ENCODE data around the gene APOC4. TPM values are rescaled to one million over a fixed set of nuclear protein-coding genes. Genes with fewer than 3 reads are reported as not detected.

The APOC4 gene
- polyA plus RNA-seq, 2 of the 4 experiments (the other 2 are of a cell fraction), result not detected

DNA sequence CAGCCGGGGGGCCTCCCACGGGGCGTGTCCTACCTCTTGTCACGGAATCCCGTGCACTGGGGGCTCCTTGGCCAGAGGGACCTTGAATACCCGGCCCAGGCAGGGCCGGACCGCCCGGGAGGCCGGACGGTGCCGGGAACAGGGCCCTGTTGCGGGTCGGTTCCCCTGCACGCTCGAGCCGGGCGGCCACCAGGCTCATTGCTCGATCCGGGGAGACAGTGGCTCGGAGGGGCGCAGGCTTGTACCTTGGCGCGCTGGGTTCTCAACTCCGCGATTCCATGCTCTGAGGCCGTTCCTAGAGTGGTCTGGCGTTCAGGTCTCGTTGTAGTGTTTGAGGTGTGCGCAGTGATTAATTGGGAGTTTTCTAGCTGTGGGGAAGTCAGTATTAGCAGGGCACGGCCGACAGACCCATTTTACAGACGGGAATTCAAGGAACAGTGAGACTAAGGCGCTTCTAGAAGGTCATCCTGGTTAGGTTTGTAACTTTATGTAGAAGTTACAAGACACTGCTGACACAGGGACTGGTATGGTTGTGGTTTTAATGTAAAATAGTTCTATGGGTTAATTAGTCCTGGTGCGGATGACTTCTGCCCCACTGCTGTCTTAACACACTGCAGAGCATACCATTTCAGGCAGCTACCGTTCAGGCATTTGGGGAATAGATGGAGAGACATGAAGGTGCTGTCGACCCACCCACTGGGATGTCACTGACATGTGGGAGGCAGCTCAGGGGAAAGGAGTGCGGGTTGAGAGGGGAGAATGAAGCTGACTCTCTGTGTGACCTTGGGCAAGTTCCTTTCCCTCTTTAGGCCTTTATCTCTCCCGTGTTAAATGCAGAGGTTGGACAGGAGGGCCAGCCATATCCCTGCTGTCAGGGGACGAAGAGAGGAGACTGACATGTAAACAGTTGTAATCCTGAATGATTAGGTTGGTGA is 13.7 kb downstream of the APOC4 start:
- WGBS (ENCODE audit: missing lambda C conversion rate), result 11% methylated on average over 14 of the region's 40 CpGs
- H3K27ac ChIP-seq, result peak overlapping the region; percentile 90 to 91
- DNase-seq (ENCODE audit: low read depth in 1 of 2, low spot score in 1 of 2) (no peak), FAIRE-seq (no peak), ATAC-seq (peak; percentile 49 to 51)
- peak overlapping the region; percentile 98 for H3K4me3 ChIP-seq
- TF ChIP-seq TFCP2L1 (CRISPR knock-in tag; IDR thresholded peaks at IDR 0.05) (0 out of 2 replicates have a peak, but pooled peaks have one; percentile 52), KDM5A (IDR thresholded peaks at IDR 0.05) (peak; percentile 63; the same call in 1 of the 2 replicates), JUN (IDR thresholded peaks at IDR 0.05) (0 out of 5 replicates have a peak, but pooled peaks of 1 of the 2 experiments have one; percentile 5)
- TF ChIP-seq, protein P1, sequence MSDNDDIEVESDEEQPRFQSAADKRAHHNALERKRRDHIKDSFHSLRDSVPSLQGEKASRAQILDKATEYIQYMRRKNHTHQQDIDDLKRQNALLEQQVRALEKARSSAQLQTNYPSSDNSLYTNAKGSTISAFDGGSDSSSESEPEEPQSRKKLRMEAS (IDR thresholded peaks at IDR 0.05), result no peak
- no peaks in the 10 kb centered on the region for H3K9me3 ChIP-seq
- ChIA-PET CTCF (interaction anchor here (0.6 to 8.3 kb wide), 6 partner anchors 16 to 252 kb away, joined by 3 to 303 read pairs (median 8); partner anchors contain the start of genes APOC1 and APOE), POLR2A (interaction anchor here (1.3 to 1.5 kb wide), 5 partner anchors 8 to 52 kb away, joined by 4 to 8 read pairs (median 6); partner anchors contain the start of gene APOE)
- peak overlapping the region; percentile 93 for H3K4me2 ChIP-seq
- H3K4me1 ChIP-seq, result peaks cover 23% of the 10 kb centered on the region

- TF ChIP-seq USF2 (IDR thresholded peaks at IDR 0.05) (no peak), HEYL (CRISPR knock-in tag; IDR thresholded peaks at IDR 0.05) (no peak), POLR2AphosphoS2 (conservative IDR thresholded peaks at IDR 0.05; ENCODE audit: low read length) (no peak), CBX8 (IDR thresholded peaks at IDR 0.05) (no peak), ESRRA (IDR thresholded peaks at IDR 0.05; ENCODE audit: borderline replicate concordance, low read length) (no peak), CBX2 (IDR thresholded peaks at IDR 0.05; ENCODE audit: borderline replicate concordance, low read depth) (no peak), MYC (IDR thresholded peaks at IDR 0.05; ENCODE audit: borderline replicate concordance, low read length) (no peak), ZFP36 (IDR thresholded peaks at IDR 0.05; ENCODE audit: borderline replicate concordance, partially characterized antibody) (no peak), RCOR1 (IDR thresholded peaks at IDR 0.05; ENCODE audit: low read depth, low read length) (no peak), E2F6 (IDR thresholded peaks at IDR 0.05; ENCODE audit: borderline replicate concordance, low read depth) (no peak), GATA3 (IDR thresholded peaks at IDR 0.05; ENCODE audit: borderline replicate concordance) (no peak), BHLHE40 (IDR thresholded peaks at IDR 0.05; ENCODE audit: low read depth, low read length) (no peak), TP53 (CRISPR knock-in tag; IDR thresholded peaks at IDR 0.05) (no peak), NPAS2 (CRISPR knock-in tag; IDR thresholded peaks at IDR 0.05; ENCODE audit: borderline replicate concordance) (no peak), FOSL2 (IDR thresholded peaks at IDR 0.05) (no peak), FOSL2 (CRISPR knock-in tag; IDR thresholded peaks at IDR 0.05) (no peak), CHD2 (IDR thresholded peaks at IDR 0.05; ENCODE audit: low read length, partially characterized antibody) (no peak), JUNB (IDR thresholded peaks at IDR 0.05) (no peak), RARB (CRISPR knock-in tag; IDR thresholded peaks at IDR 0.05) (no peak)
- TF ChIP-seq, protein P2, sequence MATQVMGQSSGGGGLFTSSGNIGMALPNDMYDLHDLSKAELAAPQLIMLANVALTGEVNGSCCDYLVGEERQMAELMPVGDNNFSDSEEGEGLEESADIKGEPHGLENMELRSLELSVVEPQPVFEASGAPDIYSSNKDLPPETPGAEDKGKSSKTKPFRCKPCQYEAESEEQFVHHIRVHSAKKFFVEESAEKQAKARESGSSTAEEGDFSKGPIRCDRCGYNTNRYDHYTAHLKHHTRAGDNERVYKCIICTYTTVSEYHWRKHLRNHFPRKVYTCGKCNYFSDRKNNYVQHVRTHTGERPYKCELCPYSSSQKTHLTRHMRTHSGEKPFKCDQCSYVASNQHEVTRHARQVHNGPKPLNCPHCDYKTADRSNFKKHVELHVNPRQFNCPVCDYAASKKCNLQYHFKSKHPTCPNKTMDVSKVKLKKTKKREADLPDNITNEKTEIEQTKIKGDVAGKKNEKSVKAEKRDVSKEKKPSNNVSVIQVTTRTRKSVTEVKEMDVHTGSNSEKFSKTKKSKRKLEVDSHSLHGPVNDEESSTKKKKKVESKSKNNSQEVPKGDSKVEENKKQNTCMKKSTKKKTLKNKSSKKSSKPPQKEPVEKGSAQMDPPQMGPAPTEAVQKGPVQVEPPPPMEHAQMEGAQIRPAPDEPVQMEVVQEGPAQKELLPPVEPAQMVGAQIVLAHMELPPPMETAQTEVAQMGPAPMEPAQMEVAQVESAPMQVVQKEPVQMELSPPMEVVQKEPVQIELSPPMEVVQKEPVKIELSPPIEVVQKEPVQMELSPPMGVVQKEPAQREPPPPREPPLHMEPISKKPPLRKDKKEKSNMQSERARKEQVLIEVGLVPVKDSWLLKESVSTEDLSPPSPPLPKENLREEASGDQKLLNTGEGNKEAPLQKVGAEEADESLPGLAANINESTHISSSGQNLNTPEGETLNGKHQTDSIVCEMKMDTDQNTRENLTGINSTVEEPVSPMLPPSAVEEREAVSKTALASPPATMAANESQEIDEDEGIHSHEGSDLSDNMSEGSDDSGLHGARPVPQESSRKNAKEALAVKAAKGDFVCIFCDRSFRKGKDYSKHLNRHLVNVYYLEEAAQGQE (IDR thresholded peaks at IDR 0.05), result no peak
- H3K4me3 ChIP-seq, result no peak overlapping the region
- DNase-seq (ENCODE audit: low read depth in 1 of 2, low spot score in 1 of 2), result no peak
- H3K27ac ChIP-seq, result no peak overlapping the region
- ChIA-PET POLR2A (interaction anchor here (0.6 kb wide), 1 partner anchor 31 kb away, joined by 3 read pairs; no protein-coding TSS in a partner anchor), CTCF (interaction anchor here (0.6 to 3.2 kb wide), 11 partner anchors 9 to 295 kb away, joined by 3 to 15 read pairs (median 3); no protein-coding TSS in a partner anchor)
- no peaks in the 10 kb centered on the region for H3K9me3 ChIP-seq
- 0 out of 3 replicates have a peak overlapping the region, but pooled peaks have one; percentile 93 for H3K4me2 ChIP-seq
- H3K4me1 ChIP-seq, result peaks cover 23% of the 10 kb centered on the region
- FAIRE-seq, result no peak
- 93% methylated on average over 7 of the region's 7 CpGs for WGBS (ENCODE audit: missing lambda C conversion rate)
- no peak for ATAC-seq
Observed at GRCh38 chr19:44957526-44957925, 15.5 kb downstream of the APOC4 start.

Measured in A549 (cell line).